ENCODE results near the gene RNF41. TPM values are rescaled to one million over a fixed set of nuclear protein-coding genes. Genes with fewer than 3 reads are reported as not detected.
A peak's percentile ranks its signal among the peaks of the same experiment; 100 is the strongest.

RNF41 gene
- total and polyA plus RNA-seq, 2 experiments from 2014 or later, result 39.4 to 125 TPM

DNA sequence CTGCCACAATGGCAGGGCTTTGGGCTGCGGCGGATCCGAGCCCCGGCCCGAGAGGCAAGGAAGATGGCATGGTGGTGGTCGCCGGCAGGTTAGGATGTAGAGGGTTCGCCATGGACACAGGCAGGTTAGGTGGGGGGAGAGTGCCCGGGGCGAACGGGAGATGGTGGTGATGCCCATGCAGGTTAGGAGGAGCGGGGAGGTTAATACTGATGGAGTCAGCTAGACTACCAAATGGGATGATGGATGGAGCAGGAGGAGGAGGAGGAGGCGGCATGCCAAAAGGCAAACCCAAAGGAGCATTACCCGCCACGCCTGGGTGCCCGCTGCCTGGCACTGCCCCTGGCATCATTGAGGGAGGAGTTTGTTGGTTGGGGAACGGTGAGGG, 57.4 kb downstream of the RNF41 start:
- H3K9me3 ChIP-seq (ENCODE audit: low read depth), result no peaks in the 10 kb centered on the region
- WGBS, 2 experiments (ENCODE audit: low coverage in 1 of 2, low lambda C conversion rate in 2 of 2, missing lambda C conversion rate in 2 of 2), result 90 to 91% methylated on average over 17 of the region's 17 CpGs
- no peak overlapping the region for H3K4me3 ChIP-seq
- H3K79me2 ChIP-seq (ENCODE audit: insufficient read depth), result peaks cover 25% of the 10 kb centered on the region
- H3K4me1 ChIP-seq (ENCODE audit: insufficient read depth), result peaks cover 14% of the 10 kb centered on the region
- no peak overlapping the region for H3K27ac ChIP-seq
- H3K36me3 ChIP-seq (ENCODE audit: low read depth), result peaks cover 20% of the 10 kb centered on the region
- DNase-seq, result no peak
- H3K27me3 ChIP-seq (replicated peaks; ENCODE audit: insufficient read depth), result no peaks in the 10 kb centered on the region
- H3K9me2 ChIP-seq (ENCODE audit: insufficient read depth), result no peaks in the 10 kb centered on the region
- no peak overlapping the region for H3K4me2 ChIP-seq (ENCODE audit: unreplicated experiment)
- H4K20me1 ChIP-seq (ENCODE audit: insufficient read depth), result 0 out of 2 replicates have a peak, but pooled peaks cover 9% of the 10 kb centered on the region
- TF ChIP-seq EZH2 (IDR thresholded peaks at IDR 0.05; ENCODE audit: insufficient read depth, poor library complexity, severe bottlenecking), result no peak
- TF ChIP-seq EZH2phosphoT487 (IDR thresholded peaks at IDR 0.05; ENCODE audit: insufficient read depth, low read depth), result no peak
- in situ Hi-C loops (cut with MboI), result no loop called here
- no peak overlapping the region for H2AFZ ChIP-seq
- H3F3A ChIP-seq (ENCODE audit: insufficient read depth), result peaks cover 78% of the 10 kb centered on the region
- no peak overlapping the region for H3K9ac ChIP-seq

DNA sequence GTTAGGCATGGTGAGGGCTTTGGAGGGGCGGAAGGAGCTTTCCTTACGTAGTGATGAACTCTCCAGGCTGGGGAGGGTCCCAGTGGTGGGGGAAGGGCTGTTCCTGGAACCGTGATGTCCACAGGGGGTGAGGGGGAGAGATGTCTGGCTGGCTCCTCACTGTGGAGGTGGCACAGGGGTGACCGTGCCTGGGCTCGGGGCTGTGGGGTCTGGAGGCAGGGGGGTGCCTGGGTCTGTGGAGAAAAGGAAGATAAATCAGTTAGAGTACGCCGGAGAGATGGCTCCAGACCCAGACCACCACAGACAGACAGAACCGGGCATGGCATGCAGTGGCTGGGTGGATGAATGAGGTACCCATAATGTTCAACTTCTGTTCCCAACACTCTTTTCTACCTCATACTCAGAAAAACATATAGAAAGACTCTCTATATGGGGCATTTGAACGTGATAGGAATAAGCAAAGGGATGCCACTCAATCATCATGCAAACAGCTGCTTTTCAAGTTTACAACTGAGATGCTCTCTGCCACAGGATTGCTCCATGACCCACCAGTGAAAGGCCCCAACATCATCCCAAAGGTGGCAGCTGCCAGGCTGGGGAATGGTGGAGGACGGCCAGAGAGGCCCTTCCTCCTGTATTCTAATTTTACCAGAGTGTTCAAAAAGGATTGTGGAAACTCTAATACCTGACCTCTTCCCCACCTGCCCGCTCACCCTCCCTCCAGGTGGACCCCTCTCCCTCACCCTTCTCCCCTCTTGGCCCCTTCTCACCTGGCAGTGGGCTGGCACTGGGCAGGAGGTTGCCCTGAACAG, 58.0 kb downstream of the RNF41 start:
- Histone ChIP-seq H3K9ac (no peak overlapping the region), H3F3A (ENCODE audit: insufficient read depth) (peaks cover 84% of the 10 kb centered on the region), H3K9me3 (ENCODE audit: low read depth) (no peaks in the 10 kb centered on the region), H3K27me3 (replicated peaks; ENCODE audit: insufficient read depth) (no peaks in the 10 kb centered on the region), H3K27ac (0 out of 2 replicates have a peak overlapping the region, but pooled peaks have one; percentile 89), H3K79me2 (ENCODE audit: insufficient read depth) (peaks cover 31% of the 10 kb centered on the region), H3K4me3 (no peak overlapping the region), H3K4me2 (ENCODE audit: unreplicated experiment) (no peak overlapping the region), H4K20me1 (ENCODE audit: insufficient read depth) (0 out of 2 replicates have a peak, but pooled peaks cover 9% of the 10 kb centered on the region), H3K9me2 (ENCODE audit: insufficient read depth) (no peaks in the 10 kb centered on the region), H3K36me3 (ENCODE audit: low read depth) (peaks cover 20% of the 10 kb centered on the region), H2AFZ (no peak overlapping the region), H3K4me1 (ENCODE audit: insufficient read depth) (peaks cover 14% of the 10 kb centered on the region)
- in situ Hi-C loops (cut with MboI), result no loop called here
- DNase-seq, result no peak
- TF ChIP-seq EZH2 (IDR thresholded peaks at IDR 0.05; ENCODE audit: insufficient read depth, poor library complexity, severe bottlenecking) (no peak), EZH2phosphoT487 (IDR thresholded peaks at IDR 0.05; ENCODE audit: insufficient read depth, low read depth) (no peak)
- 54 to 66% methylated on average over 11 of the region's 11 CpGs for WGBS, 2 experiments (ENCODE audit: low coverage in 1 of 2, low lambda C conversion rate in 2 of 2, missing lambda C conversion rate in 2 of 2)

DNA sequence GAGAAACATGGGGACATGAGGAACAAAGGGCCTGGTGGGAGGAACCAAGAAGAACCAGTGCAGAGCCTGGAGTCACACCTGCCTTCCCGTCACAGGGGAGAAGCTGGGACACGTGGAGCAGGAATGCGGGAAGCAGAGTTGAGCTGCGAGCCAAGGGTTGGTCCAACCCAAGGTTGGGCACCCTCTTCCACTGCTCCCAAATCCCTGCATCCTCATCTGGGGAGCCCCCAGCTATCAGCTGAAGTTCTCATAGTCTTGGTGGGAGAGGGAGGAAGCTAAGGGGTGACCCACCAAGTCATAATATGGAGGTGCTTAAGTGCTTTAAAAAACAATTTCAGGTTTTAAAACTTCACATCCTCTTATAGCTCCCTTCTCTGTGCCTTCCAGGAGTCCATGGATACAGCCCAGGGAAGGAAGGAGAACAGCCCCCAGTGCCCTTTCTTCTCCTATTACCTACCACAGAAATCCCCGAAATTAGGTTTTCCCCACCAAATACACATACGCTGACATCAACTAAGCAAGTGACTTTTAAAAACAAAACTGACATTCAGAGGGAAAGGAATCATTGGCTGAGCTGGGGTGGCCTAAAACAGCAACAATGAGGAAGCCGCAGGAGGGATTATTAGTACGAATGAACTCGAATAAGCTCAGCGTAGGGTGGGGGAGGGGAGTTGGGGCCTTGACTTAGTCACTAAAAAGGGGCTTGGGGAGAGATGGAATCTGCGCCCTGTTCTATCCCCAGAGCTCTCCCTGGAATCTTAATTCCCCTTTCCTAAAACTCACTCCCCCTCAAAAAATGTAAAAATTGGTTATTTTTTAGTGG, 59.0 kb downstream of the RNF41 start:
- TF ChIP-seq EZH2 (IDR thresholded peaks at IDR 0.05; ENCODE audit: insufficient read depth, poor library complexity, severe bottlenecking) (no peak), EZH2phosphoT487 (IDR thresholded peaks at IDR 0.05; ENCODE audit: insufficient read depth, low read depth) (no peak)
- Histone ChIP-seq H3K36me3 (ENCODE audit: low read depth) (peaks cover 20% of the 10 kb centered on the region), H3K27me3 (replicated peaks; ENCODE audit: insufficient read depth) (no peaks in the 10 kb centered on the region), H2AFZ (no peak overlapping the region), H3K9ac (no peak overlapping the region), H3K27ac (peak overlapping the region; percentile 89; the same call in 1 of the 2 replicates), H3K9me3 (ENCODE audit: low read depth) (no peaks in the 10 kb centered on the region), H3F3A (ENCODE audit: insufficient read depth) (peaks cover 84% of the 10 kb centered on the region), H3K4me1 (ENCODE audit: insufficient read depth) (peaks cover 14% of the 10 kb centered on the region), H3K4me3 (no peak overlapping the region), H3K79me2 (ENCODE audit: insufficient read depth) (peaks cover 37% of the 10 kb centered on the region), H3K4me2 (ENCODE audit: unreplicated experiment) (no peak overlapping the region), H4K20me1 (ENCODE audit: insufficient read depth) (0 out of 2 replicates have a peak, but pooled peaks cover 9% of the 10 kb centered on the region), H3K9me2 (ENCODE audit: insufficient read depth) (no peaks in the 10 kb centered on the region)
- in situ Hi-C loops (cut with MboI), result no loop called here
- 72 to 76% methylated on average over 11 of the region's 11 CpGs for WGBS, 2 experiments (ENCODE audit: low coverage in 1 of 2, low lambda C conversion rate in 2 of 2, missing lambda C conversion rate in 2 of 2)
- DNase-seq, result peak; percentile 15

DNA sequence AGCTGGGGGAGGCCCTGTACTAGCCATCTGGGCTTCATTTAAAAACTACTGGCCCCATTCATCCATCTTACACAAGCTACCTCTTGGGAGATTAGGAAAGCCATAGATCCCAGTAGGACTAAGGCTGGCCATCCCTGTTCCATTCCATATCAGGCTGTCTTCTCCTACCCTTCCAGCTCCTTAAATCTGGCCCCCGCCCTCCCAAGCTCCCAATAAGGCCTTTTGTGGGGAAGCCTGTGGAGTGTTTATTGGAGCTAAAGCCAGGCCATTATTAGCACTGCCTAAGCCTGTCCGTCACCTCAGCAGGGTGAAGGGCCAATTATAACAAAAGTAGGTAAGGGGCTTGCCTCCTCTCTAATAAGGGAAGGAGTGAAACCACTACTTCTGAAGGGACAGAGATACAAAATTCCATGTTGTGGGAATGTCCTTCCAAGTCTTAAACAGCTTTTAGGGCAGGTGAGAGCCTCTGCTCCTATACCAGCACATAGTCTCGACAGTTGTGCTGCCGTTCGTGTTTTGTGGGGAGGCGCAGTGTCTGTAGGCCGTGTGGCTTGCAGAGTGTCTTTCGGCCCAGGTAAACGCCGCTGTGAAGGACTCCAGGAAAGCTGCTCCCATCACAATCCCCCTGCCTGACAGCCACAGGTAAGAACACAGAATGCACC, 59.9 kb downstream of the RNF41 start:
- Histone ChIP-seq H2AFZ (no peak overlapping the region), H3K9me2 (ENCODE audit: insufficient read depth) (no peaks in the 10 kb centered on the region), H3K9me3 (ENCODE audit: low read depth) (no peaks in the 10 kb centered on the region), H3K36me3 (ENCODE audit: low read depth) (peaks cover 20% of the 10 kb centered on the region), H3K4me3 (no peak overlapping the region), H3K4me1 (ENCODE audit: insufficient read depth) (peaks cover 14% of the 10 kb centered on the region), H3K79me2 (ENCODE audit: insufficient read depth) (peaks cover 37% of the 10 kb centered on the region), H3K27ac (peak overlapping the region; percentile 89), H3K4me2 (ENCODE audit: unreplicated experiment) (peak overlapping the region; percentile 99), H3K9ac (peak overlapping the region; percentile 97; the same call in 1 of the 2 replicates), H3F3A (ENCODE audit: insufficient read depth) (peaks cover 86% of the 10 kb centered on the region), H4K20me1 (ENCODE audit: insufficient read depth) (0 out of 2 replicates have a peak, but pooled peaks cover 9% of the 10 kb centered on the region), H3K27me3 (replicated peaks; ENCODE audit: insufficient read depth) (no peaks in the 10 kb centered on the region)
- 66 to 67% methylated on average over 10 of the region's 10 CpGs for WGBS, 2 experiments (ENCODE audit: low coverage in 1 of 2, low lambda C conversion rate in 2 of 2, missing lambda C conversion rate in 2 of 2)
- TF ChIP-seq EZH2phosphoT487 (IDR thresholded peaks at IDR 0.05; ENCODE audit: insufficient read depth, low read depth) (no peak), EZH2 (IDR thresholded peaks at IDR 0.05; ENCODE audit: insufficient read depth, poor library complexity, severe bottlenecking) (no peak)
- in situ Hi-C loops (cut with MboI), result no loop called here
- DNase-seq, result peak; percentile 16

All from GM23248 (cell line).